GM19438 (cell line): ENCODE results near the gene PADI6.
"Not testable (repeated sequence)": the region's sequence is repeated elsewhere in the genome, so short reads cannot be mapped to it uniquely, and the experiment has no call there.

Experiments used
- ATAC-seq: cut with Tn5 transposase; IDR thresholded peaks from one replicate; pipeline ENCODE4 v1.9.1; 2021; ENCODE audit warnings: low read depth; ENCODE audit not compliant: unreplicated experiment

Gene PADI6

DNA sequence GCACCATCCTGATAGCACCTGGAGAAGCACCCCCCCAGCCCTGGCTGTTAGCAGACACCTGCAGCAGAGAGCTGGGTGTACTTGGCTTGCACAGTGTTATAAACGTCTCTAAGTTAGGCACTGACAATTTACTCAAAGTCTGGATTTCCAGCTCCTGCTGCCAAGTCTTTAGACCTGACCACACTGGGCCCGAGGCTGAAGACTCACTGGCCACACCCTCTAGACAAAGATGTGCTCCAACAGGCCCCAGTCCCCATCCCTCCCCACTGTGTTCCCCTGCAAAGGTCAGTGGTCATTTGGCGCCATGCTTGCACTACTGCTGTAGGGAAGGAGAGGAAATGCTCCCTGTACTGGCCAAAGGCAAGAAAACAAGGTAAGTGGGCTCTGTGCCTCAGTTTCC is 31.1 kb downstream of the PADI6 start:
- ATAC-seq, result no peak

DNA sequence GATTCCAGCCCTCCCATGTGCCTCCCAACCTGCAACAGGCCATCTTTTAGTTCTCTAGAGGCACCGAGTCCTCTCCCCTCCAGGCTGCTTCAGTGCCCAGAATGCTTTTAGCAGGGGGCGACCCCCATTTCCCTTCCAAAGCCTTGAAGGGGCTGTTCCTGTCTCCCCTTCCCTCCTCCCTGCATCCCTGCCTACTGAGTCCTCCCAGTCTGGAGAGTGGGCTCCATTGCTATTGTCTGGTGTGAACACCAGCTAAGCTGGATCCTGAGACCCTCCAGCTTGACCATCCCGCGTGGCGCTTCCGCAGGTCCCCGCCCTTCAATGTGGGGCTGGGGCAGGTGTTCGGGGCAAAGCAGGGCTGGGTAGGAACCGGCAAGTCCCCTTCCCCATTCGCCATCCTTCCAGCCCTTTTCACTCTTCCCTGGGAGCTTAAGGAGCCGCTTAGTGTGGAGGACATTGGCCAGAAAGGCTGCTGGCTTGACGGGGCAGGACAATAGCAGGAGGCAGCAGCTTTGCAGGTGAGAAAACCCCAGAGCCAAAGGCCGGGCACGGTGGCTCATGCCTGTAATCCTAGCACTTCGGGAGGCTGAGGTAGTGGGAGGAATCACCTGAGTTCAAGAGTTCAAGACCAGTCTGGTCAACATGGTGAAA is 32.2 kb downstream of the PADI6 start:
- ATAC-seq, result no peak

DNA sequence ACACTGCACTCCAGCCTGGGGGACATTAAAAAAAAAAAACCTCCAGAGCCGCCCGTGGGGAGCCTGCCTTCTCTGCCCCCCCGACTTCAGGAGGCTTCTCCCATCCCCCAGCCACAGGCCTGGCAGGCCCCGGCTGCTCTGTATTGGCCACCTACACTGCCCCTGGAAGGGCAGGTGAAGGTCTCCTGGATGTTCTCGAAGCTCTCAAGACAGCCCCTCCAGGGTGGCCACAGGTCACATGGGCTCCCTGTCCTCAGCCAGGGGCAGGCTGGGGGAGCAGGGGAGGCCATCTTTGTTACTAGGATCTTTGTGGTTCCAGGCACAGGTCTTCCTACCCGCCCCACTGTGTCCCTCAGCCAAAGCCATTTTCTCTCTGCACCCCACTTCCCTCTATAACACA is 32.8 kb downstream of the PADI6 start:
- no peak for ATAC-seq

DNA sequence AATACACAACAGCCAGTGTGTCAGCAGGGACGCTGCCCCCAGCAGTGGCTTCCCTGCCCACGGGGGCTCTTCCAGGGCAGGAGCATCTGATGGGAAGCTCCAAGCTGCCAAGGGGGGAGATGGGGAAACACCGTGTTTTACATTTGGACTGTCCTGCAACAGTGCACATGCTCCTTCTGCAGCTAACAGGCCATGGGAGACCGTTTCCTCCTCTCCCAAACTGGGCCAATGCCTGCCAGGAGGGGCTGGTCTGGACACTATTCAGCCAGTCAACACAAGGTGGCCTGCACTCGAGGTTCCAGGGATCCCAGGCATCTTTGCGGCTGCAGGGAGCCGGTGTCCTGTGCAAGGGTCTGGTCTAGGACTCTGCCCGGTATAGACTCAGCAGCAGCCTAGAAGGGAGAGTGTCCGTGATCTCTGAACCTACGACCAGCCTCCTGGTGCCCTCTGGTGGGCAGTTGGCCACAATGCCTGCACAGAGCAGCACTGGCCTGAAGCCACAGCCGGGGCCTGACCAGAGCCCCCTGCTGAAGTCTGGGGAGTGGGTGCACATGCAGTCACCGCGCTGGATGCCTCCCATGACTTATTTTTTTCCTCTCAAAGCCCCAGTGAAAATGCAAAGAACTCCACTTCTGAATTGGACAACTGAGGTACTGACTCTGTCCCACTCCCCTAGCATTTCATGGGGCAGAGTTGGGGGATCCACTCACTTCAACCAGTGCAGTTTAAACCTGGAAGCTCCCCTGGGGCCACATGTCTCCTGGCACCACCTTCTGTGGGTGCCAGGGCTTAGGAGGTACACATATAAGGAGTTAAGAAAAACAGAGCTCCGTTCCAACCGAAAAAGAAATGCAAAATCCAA is 34.1 kb downstream of the PADI6 start:
- no peak for ATAC-seq

DNA sequence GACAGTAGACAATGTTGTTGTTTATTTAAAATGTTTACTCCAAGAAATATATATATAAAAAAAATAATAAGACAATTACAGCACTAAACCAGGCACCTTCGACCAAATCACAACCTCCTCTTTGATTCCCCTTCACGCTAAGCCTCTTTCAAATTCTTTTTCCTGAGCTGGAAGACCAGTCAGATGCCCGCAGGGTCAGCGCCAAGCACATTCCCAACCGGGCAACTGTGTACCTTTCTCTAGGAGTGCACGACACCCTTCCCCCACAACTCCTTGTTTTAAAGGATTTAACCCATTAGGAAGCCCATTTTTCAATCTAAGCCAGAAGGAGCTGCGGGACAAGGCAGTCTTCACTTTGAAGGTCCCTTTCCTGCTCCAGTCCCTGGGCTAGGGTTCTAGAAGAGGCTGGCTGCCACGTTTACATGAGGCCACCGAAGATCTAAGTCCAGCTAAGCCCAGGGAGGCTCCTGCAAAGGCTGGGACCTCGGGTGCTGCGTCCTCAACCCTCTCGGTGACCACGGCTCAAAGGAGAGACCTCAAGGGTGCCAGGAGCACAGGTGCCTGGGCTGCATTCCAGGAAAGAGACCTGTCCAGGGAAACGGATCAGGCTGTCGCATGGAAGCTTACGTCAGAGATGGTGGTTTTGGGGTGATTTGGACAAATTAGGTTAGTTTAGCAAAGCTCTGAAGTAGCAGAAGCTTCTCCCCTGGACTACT is 34.9 kb downstream of the PADI6 start:
- ATAC-seq, result not testable (repeated sequence)

DNA sequence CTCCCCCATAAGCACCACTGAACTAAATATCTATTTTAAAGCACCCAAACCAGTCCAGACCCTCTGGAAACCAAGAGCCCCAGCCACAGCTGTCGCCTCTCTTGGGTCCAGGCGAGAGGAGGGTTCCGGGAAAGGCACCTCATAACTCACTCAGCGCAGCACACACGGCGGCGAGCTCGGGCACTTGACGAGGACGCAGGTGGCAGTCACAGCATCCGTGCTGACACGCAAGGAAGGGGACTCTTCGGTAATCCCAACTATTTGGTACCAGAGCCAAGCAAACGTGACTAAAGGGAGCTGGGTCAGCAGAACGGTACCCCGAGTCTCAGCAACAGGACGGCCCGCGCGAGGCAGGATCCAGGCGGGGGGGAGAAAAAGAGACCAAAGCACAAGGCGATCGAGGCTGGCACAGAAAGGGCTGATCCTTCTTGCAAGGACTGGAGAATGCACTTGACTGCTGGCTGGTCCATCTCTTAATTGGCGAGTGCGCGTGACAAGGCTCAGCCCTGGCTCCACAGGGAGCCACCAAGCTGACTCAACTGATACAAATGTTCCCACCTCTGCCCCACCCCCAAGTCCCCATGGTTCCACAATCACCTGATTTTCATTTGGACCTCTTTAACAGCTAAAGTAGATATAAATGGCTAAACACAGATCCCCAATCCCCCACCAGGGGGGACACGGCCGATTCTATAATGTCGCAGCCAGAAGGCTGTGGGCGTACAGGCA is 36.0 kb downstream of the PADI6 start:
- not testable (repeated sequence) for ATAC-seq

DNA sequence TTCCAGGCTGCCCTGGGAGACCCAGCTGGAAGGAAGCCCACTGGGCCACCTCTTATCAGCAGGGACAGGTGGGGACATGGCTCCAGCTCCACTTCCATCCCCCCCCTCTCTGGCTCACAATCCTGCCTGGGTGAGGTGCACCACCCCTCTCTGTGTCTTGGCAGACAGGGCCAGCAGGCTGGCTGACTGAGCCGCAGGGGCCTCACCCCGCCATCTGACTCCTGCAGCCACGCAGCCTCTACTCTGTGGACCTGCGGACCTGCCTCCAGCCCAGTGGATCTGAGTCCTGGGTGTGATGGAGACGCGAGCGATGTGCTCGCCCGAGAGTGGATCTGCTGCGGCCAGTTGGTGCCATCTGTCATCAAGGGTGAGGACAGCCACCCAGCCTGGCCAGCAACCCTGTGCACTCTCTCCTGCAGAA is 37.4 kb downstream of the PADI6 start:
- no peak for ATAC-seq

DNA sequence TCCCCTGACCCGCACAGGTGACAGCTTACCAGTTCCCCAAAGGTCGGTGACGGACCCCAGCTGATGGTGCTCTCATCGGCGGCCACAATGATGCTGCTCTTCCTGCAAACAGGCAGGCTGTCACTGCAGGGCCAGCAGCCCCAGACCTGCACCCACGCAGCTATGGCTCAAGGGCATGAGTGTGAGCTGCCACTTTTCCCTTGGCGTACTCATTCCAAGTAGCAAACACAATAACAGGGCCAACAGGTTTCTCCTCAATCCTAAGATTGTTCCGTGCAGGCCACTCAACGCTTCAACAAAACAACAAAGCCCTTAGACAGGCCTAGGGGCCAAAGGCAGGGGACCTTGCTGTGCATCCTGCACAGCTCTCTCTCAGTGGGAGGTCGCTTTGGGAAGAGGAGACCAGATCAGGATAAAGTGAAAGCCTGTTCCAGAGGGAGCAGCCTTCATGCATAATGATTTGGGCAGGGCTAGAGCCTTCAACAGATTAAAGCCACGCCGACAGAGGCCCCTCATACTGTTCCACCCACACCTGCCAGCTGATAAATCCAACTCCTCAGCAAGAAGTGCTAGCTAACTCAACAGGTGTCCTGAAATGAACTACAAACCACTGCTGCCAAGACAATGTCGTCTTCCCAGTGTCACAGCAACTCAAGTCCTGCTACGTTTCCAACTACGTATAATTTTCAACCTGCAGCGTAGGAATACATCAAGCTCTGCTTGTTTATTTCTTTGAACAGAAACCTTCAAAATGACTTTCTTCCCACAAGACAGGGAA is 40.3 kb downstream of the PADI6 start:
- ATAC-seq, result no peak

DNA sequence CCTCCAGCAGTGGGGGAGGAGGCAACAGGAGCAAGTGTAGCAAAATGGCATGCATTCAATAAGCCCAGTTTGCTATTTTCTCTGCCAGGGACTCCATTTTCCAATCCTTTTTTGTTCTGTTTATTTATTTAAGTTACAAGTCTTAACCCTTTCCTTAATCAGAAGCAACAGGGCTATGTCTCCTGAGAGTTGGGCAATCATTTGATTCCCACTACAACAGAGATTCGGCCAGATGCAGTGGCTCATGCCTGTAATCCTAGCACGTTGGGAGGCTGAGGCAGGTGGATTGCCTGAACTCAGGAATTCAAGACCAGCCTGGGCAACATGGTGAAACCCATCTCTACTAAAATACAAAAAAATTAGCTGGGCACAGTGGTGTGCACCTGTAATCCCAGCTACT is 42.0 kb downstream of the PADI6 start:
- ATAC-seq, result no peak

DNA sequence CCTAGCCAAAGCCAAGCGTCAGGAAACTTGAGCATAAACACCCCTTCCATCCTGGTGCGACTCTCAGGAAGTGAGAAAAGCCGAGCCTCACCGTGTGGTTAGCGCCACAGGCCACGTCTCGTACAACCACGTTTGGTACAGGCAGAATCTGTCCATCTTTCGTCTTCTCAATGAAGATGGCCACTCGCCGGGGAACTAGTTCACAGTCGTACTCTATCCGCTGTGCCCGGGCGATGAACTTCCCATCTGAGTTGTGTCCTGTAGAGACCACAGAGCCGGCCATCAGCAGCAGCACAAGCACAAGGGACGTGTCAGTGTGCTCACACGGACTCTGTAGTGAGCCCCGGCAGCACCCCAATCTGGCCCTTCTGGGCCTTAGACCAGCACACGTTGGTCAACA is 44.4 kb downstream of the PADI6 start:
- no peak for ATAC-seq

DNA sequence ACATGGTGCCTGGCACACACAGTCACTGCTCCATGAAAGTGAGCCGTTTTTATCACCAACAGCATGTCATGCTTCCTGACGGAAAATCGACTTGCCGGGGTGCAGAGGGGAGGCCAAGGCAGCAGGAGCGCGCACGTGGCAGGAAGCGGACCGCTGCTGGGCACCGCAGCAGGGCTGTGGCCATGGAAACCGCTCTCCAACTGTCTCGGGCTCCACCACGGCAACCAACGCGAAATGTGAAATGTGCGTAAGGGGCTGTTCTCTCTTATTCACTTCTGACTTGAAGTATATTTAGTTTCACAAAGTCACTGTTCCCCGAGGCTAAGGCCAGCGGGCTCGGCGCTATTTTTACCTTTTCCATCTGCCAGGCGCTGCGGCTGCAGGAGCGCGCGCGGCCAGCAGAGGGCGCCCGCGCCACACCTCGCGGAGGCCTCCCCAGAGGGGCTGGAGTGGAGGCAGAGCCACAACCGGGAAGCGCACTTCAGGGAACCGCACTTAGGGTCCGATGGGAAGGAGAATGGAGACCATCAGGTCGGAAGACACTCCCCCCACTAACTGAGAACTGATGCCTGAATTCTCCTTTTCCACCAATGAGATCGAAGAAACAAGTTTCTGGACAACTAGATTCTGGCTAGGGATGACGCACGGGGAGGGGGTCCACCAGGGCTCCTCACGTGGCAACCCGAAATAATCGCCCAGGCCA is 47.8 kb downstream of the PADI6 start:
- no peak for ATAC-seq

DNA sequence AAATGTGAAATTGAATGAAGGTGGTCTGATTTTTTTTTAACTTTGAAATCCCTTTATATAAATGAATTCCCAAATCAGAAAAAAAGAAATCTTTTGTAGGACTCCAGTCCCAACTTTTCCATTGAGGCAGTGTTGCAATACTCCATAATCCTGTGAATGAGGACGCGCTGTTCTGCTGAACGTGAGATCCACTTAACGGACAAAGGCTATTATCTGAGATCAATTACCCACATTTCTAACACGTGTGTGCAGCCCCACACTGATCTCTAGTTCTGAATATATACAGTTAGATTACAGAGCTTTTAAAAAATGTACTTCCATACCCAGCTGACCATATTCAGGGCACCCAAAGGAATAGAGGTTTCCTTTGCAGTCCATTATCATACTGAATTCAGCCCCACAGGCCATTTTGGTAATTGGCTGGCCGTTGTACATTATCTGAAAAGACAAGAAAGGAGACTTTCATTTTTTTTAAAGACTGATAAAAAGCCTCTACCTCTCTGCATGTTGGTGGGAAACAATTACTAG is 48.5 kb downstream of the PADI6 start:
- no peak for ATAC-seq

DNA sequence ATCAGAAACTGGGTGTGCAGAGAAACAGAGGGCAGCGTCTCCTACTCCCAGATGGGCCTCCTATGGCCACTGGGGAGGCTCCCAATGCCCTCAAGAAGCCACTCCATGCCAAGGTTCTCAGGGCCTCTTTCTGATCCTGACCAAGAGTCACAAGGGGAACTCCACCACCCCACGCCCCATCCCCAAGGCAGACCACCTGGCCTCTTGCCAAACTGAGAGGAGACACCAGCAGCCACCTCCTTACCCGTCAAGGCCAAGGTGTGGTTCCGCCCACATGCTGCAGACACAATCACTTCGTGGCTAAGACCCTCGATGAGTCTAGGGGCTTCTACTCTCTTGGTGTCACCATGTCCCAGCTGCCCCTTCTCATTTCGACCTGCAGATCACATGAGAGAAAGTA is 50.5 kb downstream of the PADI6 start:
- ATAC-seq, result no peak

DNA sequence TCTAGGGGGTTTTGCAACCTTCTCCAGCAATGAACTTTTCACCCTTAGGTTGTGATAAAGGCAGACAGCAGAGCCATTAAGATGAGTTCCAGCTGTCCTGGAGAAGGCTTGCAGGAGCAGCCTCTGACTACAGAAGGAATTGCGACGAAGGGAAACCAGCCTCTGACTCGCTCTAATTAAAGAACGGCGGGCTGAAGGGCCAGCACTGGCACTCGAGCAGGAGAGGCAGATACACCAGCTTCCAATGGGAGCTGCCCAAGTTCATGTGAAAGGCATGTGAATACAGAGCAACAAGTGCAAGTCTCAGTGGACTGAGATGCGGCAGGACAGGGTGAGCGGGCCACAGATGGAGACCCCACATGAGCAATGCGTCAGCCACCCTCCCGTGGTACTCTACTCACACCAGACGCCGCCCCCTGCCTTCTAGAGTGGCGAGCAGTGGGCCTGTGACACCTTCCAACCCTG is 51.8 kb downstream of the PADI6 start:
- ATAC-seq, result no peak

DNA sequence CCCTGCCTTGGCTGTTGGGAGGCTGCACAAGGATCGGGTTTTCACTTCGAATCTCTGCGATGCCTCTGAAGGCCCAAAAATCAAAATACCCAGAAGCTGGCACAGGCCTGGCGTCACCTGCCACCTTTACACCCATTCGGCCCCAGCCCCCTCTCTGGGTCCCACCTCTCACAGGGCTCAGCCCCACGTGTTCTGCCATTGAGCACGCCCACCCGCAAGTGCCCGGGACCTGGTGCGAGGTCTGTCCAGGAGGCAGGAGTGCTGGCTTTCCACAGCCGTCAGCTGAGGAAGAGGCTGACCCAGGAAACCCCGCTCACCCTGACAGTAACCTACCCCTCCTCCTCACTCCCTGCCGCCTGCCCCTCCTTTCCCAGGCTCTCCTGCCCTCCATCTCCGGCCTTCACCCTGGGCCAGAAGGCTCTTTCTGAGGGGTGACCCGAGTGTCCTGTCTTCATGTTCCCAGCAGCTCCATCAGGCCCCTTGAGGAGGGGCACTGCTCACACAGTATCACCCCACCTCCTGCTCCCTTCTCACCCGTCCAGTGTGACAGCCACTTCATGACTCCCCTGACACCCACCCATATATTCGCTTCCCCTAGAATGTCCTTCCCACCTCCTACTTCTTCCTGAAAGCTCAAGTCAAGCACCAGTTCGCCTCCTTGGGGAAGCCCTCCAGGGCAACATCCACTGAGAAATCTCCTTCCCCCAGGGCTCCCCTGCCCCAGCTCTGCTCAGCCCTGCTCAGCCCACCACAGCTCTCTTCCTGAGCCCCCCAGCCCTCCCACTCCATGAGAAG is 54.0 kb downstream of the PADI6 start:
- ATAC-seq, result no peak

DNA sequence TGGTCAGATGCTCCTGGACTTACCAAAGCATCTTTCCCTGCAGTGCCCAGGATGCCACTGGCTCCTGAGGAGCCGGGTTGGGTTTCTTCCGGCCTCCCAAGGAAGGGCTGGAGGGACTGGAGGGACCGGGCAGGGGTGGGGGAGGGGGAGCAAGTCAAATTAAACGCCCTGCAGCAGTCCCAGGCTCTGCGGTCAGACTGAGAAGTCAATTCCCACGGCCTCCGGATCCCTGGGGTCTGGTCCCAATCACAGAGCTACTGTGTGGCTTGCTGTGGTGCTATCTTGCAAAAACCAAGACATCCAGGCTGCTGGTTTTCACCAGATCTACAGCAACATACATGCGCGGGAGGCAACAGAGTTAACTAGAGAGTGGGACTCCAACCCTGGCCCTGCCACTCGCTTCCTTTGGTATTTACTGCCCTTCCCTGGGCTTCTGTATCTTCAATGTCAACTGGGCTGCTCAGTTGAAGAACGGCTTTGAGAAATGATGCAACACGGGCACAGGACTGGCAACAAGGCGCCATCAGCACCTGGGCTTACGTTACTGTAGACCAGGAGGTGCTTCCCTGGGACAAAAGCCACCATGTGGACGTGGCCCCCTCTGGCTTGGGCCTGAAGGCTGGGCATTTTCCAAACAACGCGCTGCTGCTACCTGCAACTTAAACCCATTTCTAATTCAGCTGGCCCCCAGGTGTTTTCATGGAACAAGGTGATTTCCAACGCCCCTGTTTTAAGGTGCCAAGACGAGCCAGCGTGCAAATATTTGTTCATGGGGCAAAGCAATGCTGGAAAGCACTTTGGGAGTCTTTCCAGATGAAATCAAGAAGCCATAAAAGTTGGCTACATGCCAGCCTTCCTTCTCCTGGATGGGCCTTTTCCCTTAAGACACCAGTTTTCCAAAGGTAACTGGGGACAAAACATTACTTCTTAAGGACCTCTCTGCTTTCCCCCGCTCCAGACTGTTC is 56.0 kb downstream of the PADI6 start:
- ATAC-seq, result no peak

DNA sequence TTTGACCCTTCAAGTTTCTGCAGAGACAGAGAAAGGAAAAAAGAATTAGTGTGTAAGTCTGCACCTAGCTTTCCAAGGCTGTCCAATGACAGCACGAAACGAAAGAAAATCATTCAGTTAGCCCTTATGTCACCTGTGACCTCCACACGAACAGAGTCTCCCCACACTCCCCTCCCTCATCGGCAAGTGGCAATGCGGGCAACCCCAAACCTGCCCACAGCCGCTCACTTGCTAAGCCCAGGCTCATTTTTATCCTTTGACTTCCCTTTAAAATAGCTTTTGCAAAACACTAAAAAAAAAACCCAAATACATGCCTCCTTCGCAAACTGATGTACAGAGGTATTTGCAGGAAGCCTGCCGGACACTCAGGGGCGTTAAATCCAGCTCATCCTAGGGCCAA is 57.2 kb downstream of the PADI6 start:
- no peak for ATAC-seq
